Measurements from ENCODE around the gene CYSTM1.

DNA sequence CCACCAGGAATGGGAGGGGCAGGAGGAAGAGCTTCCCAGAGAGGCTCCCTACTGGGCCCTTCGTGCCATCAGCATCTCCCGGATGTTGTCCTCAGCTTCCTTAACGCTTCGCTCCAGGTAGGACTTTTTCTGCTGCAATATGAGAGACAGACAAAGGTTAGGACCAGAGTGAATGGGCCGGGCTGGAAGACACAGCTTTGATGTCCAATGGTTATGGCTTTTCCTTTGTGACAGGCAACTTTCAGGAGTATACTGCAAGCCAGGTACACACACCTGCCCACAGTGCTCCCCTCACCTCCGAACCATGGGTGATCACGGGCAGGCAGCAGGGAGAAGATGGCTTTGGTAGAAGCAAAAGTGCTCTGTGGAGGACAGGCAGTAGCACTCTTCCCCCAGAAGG is 70.9 kb downstream of the CYSTM1 start:
- TF ChIP-seq, protein P1, sequence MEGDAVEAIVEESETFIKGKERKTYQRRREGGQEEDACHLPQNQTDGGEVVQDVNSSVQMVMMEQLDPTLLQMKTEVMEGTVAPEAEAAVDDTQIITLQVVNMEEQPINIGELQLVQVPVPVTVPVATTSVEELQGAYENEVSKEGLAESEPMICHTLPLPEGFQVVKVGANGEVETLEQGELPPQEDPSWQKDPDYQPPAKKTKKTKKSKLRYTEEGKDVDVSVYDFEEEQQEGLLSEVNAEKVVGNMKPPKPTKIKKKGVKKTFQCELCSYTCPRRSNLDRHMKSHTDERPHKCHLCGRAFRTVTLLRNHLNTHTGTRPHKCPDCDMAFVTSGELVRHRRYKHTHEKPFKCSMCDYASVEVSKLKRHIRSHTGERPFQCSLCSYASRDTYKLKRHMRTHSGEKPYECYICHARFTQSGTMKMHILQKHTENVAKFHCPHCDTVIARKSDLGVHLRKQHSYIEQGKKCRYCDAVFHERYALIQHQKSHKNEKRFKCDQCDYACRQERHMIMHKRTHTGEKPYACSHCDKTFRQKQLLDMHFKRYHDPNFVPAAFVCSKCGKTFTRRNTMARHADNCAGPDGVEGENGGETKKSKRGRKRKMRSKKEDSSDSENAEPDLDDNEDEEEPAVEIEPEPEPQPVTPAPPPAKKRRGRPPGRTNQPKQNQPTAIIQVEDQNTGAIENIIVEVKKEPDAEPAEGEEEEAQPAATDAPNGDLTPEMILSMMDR (IDR thresholded peaks at IDR 0.05): no peak
- TF ChIP-seq POLR2A (IDR thresholded peaks at IDR 0.05) (no peak), POLR2AphosphoS5 (IDR thresholded peaks at IDR 0.05; ENCODE audit: insufficient read depth in 1 of 2, low read depth in 1 of 2) (no peak)
